CD4-positive, alpha-beta T cell treated with Interleukin-2 at 100 ng/mL for 4 hours (primary cell): Measurements from ENCODE around the gene MAPK10.
"Not testable (repeated sequence)": the region's sequence is repeated elsewhere in the genome, so short reads cannot be mapped to it uniquely, and the experiment has no call there.

Experiments
- DNase-seq: peaks from one replicate; pipeline ENCODE4 v3.0.0-alpha.2; 2020; ENCODE audit warnings: low spot score

Gene MAPK10

GRCh38 chr4:85966373-85966772 is 393.5 kb downstream of the MAPK10 start:
- DNase-seq: no peak

- DNase-seq: no peak
These were observed 394.3 kb downstream of the MAPK10 start for GRCh38 chr4:85965529-85965928.

GRCh38 chr4:85965017-85965416 is 394.8 kb downstream of the MAPK10 start:
- not testable (repeated sequence) for DNase-seq

- DNase-seq: no peak
These were observed 395.6 kb downstream of the MAPK10 start for GRCh38 chr4:85964298-85964697.

GRCh38 chr4:85963231-85963630 is 396.6 kb downstream of the MAPK10 start:
- DNase-seq: no peak

GRCh38 chr4:85961887-85962286 is 398.0 kb downstream of the MAPK10 start:
- no peak for DNase-seq

- DNase-seq: no peak
These were observed 403.4 kb downstream of the MAPK10 start for GRCh38 chr4:85956293-85956945.

GRCh38 chr4:85955620-85956292 is 404.1 kb downstream of the MAPK10 start:
- no peak for DNase-seq

GRCh38 chr4:85953651-85954018 is 406.2 kb downstream of the MAPK10 start:
- DNase-seq: no peak

- no peak for DNase-seq
These were observed 406.7 kb downstream of the MAPK10 start for GRCh38 chr4:85952972-85953650.

GRCh38 chr4:85952528-85952927 is 407.3 kb downstream of the MAPK10 start:
- DNase-seq: no peak

- DNase-seq: no peak
These were observed 408.8 kb downstream of the MAPK10 start for GRCh38 chr4:85951099-85951498.

GRCh38 chr4:85946821-85947220 is 413.0 kb downstream of the MAPK10 start:
- DNase-seq: no peak

GRCh38 chr4:85942107-85942506 is 417.7 kb downstream of the MAPK10 start:
- DNase-seq: no peak

GRCh38 chr4:85940151-85940550 is 419.7 kb downstream of the MAPK10 start:
- DNase-seq: no peak
